GM18502 (cell line): ENCODE data around the gene PRPSAP2.

Source experiments
- ATAC-seq: cut with Tn5 transposase; IDR thresholded peaks from one replicate; pipeline ENCODE4 v1.9.1; 2021; ENCODE audit warnings: mild to moderate bottlenecking; ENCODE audit not compliant: unreplicated experiment, poor library complexity

Gene PRPSAP2

DNA sequence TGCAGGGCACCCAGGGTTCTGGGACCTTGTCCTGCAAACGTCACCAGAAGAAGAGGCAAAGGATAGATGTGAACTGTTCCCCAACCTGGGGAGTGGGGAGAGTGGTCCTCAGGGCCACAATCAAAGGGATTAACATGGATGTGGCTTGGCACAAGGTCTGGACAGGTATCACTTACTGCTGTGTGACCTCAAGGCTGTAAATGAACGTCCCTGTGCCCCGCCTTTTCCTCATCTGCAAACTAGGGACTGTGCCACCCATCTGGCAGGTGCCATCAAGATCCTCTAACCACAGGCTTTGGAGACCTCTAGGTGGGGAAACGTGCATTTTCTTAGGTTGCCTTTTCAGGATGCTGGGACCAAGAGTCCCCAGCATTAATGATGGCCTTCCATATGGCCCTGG, 119.1 kb downstream of the PRPSAP2 start:
- ATAC-seq = no peak

GRCh38 chr17:18977646-18978045, 119.7 kb downstream of the PRPSAP2 start:
- ATAC-seq = no peak

- no peak for ATAC-seq
These were observed 120.1 kb downstream of the PRPSAP2 start for GRCh38 chr17:18978050-18978449.

DNA sequence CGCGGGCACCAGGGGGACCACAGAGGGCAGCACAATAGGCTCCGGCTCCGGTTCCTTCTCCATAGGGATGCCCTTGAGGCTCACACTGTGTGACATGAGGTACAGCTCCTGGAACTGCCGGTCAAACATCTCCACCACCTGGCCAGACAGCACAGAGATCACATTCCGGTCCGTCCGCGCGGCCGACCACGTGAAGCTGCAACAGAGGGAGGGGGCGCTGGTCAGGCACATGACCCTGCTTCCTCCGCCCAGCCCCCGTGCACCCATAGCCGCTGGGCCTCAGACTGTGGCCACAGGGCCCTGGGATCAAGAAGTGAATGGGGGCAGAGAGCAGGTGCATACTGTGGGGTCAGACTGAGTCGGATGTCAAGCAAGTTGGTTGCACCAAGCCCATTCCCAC, 120.7 kb downstream of the PRPSAP2 start:
- ATAC-seq = no peak
